CD4-positive, alpha-beta T cell treated with Interleukin-10 for 1 hour (primary cell): ENCODE data around the gene GRM1.

Experiments
- DNase-seq: peaks from one replicate; pipeline ENCODE4 v3.0.0-alpha.2; 2020

GRM1 gene

GRCh38 chr6:146103416-146104072, 74.7 kb downstream of the GRM1 start:
- no peak for DNase-seq

- no peak for DNase-seq
Measured at GRCh38 chr6:146106532-146106931, 77.7 kb downstream of the GRM1 start.

- no peak for DNase-seq
Measured at GRCh38 chr6:146110990-146111389, 82.1 kb downstream of the GRM1 start.

GRCh38 chr6:146111881-146112450, 83.1 kb downstream of the GRM1 start:
- DNase-seq, result no peak

- no peak for DNase-seq
Measured at GRCh38 chr6:146113084-146113623, 84.3 kb downstream of the GRM1 start.

GRCh38 chr6:146123616-146124015, 94.8 kb downstream of the GRM1 start:
- no peak for DNase-seq

- DNase-seq, result no peak
Measured at GRCh38 chr6:146127447-146128215, 98.8 kb downstream of the GRM1 start.

DNA sequence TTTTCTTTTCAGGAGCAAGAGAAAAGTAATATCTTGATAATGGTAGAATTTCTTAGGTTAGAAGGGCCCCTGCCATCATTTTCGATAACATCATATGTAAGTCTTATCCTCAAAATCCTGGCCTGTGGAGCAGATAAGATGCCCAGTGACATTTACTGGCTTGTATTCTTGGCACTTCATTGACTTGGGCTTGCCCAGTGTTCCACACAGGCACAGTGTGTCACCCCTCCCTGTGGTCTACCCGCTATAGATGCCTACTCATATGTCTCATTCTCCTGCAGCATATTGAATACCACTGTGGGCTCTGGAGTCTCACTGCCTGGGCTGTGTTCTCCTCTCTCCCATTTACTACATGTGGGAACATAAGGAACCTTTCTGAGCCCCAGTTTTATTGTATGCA, 105.0 kb downstream of the GRM1 start:
- no peak for DNase-seq

- DNase-seq, result no peak
Measured at GRCh38 chr6:146135167-146135566, 106.3 kb downstream of the GRM1 start.

DNA sequence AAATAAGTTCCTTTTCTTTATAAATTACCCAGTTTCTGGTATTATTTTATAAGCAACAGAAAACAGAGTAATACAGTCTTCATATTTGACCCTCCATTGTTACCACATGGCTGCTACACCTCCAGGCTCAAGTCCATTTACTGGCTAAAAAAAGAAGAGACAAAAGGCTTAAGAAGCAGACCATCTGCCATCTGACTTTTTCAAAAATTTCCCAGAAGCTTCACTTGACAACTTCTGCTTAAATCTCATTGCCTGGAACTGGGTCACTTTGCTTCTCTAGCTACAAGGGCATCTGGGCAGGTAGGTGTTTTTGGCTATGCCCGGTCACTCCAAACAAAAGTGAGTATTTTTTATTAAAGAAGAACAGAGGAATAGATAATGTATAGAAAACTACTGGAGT, 118.0 kb downstream of the GRM1 start:
- DNase-seq, result no peak

DNA sequence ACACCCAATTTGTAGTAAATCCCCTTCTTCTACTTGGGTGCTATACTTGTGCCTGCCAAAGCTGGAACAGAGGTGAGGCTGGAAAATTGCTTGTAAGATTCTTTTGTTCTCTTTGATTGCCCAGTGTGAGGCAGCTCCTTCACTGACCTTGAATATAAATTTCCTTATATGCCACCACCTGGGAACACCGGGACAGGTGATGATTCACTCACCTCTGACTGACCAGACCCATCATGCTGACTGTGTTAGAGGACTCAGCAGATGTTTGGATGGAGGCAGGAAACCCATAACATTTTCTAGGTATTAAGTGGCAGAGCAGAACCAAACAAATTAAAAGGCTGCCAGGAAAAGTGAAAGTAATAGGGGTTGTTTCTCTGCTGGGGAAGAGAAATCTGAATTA, 120.9 kb downstream of the GRM1 start:
- no peak for DNase-seq

- DNase-seq, result no peak
Measured at GRCh38 chr6:146153040-146153758, 124.3 kb downstream of the GRM1 start.

GRCh38 chr6:146154197-146154596, 125.3 kb downstream of the GRM1 start:
- no peak for DNase-seq

GRCh38 chr6:146161664-146162063, 132.8 kb downstream of the GRM1 start:
- DNase-seq, result no peak

DNA sequence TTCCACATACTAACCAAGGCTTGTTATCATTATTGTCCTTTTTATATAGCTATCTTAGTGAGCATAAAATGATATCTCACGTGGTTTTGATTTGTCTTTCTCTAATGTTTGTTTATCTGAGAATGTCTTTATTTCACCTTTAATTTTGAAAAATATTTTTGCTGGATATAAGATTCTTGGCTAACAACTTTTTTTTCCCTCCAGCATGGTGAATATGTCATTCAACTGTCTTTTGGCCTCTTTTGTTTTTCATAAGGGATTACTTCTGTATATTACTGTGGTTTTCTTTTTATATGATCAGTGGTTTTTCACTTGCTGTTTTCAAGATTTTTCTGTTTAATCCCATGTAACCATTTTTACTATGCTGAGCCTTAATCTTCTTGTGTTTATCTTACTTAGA, 141.0 kb downstream of the GRM1 start:
- DNase-seq, result no peak

- DNase-seq, result no peak
Measured at GRCh38 chr6:146177785-146178184, 148.9 kb downstream of the GRM1 start.

GRCh38 chr6:146183831-146184230, 155.0 kb downstream of the GRM1 start:
- DNase-seq, result no peak

DNA sequence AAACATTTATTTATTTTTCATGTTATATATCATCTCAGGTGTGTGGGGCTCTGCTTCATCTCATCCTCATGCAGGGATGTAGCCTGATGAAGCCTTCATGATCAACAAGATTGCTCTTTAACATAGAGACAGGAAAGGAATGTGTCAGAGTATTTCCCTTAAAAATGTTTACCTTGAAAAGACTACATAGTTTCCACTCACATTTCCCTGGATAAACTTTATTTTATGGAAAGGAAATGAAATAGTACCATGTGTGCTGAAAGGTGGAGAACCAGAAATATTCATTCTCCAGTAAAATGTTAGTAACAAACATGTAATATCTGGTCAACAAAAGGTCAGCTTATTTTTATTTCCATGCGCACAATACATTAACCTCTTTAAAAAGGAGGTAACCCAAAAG, 155.8 kb downstream of the GRM1 start:
- no peak for DNase-seq

DNA sequence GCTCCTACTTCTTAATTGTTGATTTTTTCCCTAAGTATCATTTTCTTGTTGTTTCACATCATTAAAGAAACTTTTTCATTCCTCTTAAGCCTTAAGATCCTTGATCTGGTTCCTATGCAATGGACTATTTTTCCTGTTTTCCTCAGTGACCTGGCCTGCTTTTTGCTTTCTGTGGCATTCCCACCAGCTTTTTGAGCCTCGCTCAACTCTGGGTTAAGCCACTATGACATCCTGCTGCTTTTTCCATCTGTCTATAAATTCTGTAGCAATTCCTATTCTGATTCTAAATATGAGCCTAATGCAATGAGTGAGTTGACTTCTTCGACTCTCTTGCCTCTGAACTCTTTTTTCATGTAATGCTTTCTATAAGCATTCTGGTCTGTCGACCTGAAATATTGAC, 160.3 kb downstream of the GRM1 start:
- DNase-seq, result no peak

DNA sequence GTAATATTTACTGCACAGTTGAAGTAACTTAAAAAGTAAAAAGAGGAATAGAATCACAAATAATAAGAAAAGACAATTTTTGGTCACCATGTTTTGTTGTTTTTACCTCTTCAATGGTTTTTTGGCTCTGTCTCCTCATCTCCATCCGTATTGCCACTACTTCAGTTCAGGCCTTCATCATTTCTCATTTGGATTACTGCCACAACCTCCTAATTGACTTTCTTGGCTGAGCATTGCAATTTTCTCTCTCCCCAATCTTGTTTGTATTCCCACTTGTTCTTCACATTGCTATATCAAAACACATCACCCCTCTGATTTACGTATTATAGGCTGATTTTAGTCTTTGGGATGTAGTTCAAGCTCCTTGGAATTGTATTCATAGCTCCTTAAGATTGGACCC, 161.7 kb downstream of the GRM1 start:
- no peak for DNase-seq

- DNase-seq, result no peak
Measured at GRCh38 chr6:146191166-146191565, 162.3 kb downstream of the GRM1 start.

GRCh38 chr6:146191612-146192011, 162.8 kb downstream of the GRM1 start:
- DNase-seq, result no peak

DNA sequence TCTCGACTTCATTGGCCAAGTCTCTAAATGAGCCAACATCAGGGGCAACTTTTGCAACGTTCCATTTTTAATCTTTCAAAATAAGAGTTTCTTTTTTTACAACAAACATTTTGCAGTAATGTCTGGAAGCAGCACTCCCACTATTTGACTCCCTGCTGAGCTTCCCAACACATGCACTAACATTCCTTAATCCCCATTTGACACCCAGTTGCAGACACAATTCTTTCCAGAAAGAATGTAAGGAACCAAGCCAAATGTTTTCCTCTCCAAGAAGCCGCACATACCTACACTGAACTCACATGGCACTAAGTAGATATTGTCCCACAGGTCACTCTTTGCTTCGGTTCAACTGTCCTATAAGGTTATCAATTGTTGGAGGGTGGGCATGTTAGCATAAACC, 165.6 kb downstream of the GRM1 start:
- no peak for DNase-seq
